GM10266 (cell line): Measurements from ENCODE around the gene MCTP2.

Experiments
- DNase-seq: peaks from one replicate; pipeline ENCODE4 v3.0.0; 2012; ENCODE audit errors: extremely low spot score
- TF ChIP-seq, protein P1 (sequence below): IDR thresholded peaks from 2 replicates; pipeline ENCODE4 v1.5.1; 2012; ENCODE audit warnings: mild to moderate bottlenecking, low read depth; ENCODE audit not compliant: control insufficient read depth, insufficient read depth; ENCODE audit errors: missing control alignments

The MCTP2 gene

DNA sequence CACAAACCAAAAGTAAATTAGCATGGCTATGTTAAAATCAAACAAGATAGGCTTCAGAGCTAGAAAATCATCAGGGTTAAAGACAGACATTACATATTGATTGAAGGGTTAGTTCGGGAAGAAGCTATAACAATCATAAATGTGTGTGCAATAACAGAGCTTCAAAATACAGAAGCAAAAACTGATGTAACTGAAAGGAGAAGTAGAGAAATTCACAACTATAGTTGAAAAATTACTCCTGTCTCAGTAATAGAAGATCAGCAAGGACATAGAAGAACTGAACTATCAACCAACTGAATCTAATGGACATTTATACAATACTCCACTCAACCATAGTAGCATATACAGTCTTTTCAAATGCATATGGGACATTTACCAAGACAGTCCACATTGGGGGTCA lies 59.4 kb downstream of the MCTP2 start:
- TF ChIP-seq, protein P1, sequence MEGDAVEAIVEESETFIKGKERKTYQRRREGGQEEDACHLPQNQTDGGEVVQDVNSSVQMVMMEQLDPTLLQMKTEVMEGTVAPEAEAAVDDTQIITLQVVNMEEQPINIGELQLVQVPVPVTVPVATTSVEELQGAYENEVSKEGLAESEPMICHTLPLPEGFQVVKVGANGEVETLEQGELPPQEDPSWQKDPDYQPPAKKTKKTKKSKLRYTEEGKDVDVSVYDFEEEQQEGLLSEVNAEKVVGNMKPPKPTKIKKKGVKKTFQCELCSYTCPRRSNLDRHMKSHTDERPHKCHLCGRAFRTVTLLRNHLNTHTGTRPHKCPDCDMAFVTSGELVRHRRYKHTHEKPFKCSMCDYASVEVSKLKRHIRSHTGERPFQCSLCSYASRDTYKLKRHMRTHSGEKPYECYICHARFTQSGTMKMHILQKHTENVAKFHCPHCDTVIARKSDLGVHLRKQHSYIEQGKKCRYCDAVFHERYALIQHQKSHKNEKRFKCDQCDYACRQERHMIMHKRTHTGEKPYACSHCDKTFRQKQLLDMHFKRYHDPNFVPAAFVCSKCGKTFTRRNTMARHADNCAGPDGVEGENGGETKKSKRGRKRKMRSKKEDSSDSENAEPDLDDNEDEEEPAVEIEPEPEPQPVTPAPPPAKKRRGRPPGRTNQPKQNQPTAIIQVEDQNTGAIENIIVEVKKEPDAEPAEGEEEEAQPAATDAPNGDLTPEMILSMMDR = no peak

DNA sequence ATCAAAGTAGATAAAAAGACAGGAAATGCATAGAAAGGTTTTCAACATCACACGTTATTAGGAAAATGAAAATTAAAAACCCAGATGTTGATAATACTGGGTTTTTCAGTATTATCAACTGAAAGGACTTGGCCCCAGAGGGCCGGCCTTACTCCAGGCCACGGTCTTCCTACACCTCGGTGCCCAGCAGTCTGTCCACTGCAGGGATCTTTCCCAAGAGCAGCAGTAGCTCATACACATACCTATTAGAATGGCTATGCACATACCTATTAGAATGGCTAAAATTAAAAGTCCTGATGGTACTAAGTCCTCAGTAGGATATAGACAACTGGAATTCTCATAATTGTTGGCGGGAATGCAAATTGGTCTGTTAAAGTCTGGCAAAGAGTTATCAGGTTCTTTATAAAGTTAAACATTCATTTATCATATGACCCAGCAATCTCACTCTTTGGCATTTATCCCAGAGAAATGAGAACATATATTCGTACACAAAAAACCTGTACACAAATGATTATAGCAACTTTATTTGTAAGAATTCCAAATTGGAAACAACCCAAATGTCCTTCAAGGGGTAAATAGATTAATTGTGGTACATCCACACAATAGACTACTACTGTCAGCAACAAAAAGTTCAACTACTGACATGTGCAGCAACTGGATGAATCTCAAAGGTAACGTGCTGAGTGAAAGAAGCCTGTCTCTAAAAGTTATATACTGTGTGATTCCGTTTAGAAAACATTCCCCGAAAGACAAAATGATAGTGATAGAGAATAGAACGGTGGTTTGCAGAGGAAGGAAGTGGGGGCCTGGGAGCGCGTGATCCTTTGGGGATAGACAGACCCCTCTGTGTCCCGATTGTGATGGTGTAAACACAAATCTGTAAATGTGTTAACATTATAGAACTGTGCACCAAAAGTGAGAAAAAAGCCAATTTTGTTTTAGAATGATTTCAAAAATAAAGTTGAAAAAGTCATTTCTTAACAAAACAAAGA lies 62.3 kb downstream of the MCTP2 start:
- TF ChIP-seq, protein P1 = no peak
- DNase-seq = no peak

More for the DNA sequence above, 59.4 kb downstream of the MCTP2 start:
- DNase-seq = no peak

DNA sequence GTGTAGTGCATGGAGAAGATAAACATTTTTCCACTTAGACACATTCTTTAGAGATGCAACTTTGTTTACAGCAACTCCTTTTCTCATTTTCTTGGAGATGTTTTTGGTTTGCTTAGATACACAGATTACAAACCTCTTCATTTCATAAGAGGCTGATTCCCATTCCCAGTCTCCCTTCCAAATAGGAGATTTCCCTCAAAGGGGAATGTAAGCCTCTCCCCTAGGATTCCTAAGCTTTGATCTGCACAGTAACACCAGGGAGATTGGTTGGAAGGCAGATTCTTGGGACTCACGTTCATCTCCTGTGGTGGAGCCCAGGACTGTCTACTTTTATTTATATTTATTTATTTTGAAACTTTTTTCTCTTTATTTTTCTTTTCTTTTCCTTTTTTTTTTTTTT lies 63.2 kb downstream of the MCTP2 start:
- TF ChIP-seq, protein P1 = no peak

DNA sequence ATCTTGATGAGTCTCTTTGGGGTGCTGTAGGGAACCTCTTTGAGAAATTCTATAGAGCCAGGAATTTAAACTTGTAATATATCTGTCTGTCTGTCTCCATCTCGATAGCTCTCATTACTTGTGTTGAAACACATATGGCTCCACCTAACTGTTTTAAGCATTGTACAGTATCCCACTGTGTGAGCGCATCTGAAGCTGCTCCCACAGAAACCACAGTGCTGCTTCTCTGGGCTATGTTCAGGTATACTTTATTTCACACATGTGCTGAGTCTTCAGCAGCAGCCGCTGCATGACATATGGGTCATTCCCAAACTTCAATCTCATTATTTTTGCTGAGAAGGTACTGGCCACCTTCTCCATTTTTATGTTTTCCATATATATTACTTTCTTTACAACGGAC lies 63.9 kb downstream of the MCTP2 start:
- TF ChIP-seq, protein P1 = no peak
- DNase-seq = no peak

More for the DNA sequence above, 63.2 kb downstream of the MCTP2 start:
- no peak for DNase-seq

DNA sequence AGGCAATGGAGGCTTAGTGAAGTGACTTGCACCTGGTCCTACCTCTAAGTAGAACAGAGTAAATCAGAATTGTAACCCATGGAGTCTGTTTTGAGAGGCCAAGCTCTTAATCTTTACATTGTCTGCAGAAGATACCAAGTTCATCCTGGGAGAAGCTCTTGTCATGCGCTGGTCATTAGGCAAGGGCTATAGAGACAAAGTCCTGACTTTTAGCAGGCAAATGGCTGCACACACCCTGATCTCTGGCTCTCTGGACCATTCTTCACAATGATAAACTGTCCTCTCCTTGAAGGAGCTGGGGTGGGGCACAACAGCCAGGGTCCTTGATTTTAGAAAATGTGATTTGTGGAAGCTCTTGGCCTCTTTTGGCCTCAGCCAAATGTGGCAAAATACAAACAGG lies 65.4 kb downstream of the MCTP2 start:
- DNase-seq = no peak

DNA sequence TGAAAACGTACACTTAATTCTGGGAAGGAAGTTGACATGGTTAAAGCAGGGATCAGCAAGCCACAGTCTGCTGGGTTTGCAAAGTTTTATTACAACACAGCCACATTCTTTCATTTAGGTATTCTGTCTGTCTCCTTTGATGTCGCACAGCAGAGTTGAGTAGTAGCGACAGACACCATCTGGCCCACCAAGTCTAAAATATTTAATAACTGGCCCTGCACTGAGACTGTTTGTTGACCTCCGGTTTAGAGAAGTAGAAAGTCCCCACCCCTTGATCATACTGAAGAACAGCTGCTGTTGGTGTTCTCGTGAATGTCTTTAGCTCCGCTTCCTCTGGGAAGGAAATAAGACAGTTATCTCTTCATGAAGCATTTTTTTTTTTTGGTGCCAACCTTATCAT lies 66.2 kb downstream of the MCTP2 start:
- TF ChIP-seq, protein P1 = no peak
- DNase-seq = no peak

More for the DNA sequence above, 65.4 kb downstream of the MCTP2 start:
- TF ChIP-seq, protein P1 = no peak

DNA sequence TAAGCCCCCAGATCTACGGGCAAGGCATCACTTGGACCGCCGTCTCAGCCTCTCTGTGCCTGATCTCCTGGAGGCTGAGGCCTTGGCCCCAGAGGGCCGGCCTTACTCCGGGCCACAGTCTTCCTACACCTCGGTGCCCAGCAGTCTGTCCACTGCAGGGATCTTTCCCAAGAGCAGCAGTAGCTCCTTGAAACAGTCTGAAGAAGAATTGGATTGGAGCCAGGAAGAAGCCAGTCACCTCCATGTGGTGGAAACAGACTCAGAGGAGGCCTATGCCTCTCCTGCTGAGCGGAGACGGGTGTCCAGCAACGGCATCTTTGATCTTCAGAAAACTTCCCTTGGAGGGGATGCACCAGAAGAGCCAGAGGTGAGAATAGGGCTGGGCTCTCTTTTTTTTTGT lies 67.0 kb downstream of the MCTP2 start:
- TF ChIP-seq, protein P1 = no peak
- no peak for DNase-seq
